ENCODE data around the gene ZBTB48. TPM values are rescaled to one million over a fixed set of nuclear protein-coding genes. Genes with fewer than 3 reads are reported as not detected.

Gene ZBTB48
- total RNA-seq, 1 donor from 2014 or later: 19.9 TPM

GRCh38 chr1:6601923-6602668 lies 22.3 kb downstream of the ZBTB48 start:
- Mint-ChIP-seq H3K4me3 (ENCODE audit: unreplicated experiment) (peak overlapping the region; percentile 86), H3K36me3 (ENCODE audit: low read depth) (peaks cover 1% of the 10 kb centered on the region), H3K27me3 (ENCODE audit: low read depth) (no peaks in the 10 kb centered on the region), H3K27ac (ENCODE audit: unreplicated experiment) (peak overlapping the region; percentile 98), H3K4me1 (ENCODE audit: low read depth) (peaks cover 38% of the 10 kb centered on the region), H3K9me3 (ENCODE audit: low read depth) (no peaks in the 10 kb centered on the region)
- DNase-seq (ENCODE audit: low spot score): no peak
- peak; percentile 4 for TF ChIP-seq CTCF (IDR thresholded peaks at IDR 0.05)

GRCh38 chr1:6602669-6603237 lies 23.0 kb downstream of the ZBTB48 start, which contains the start of gene KLHL21:
Gene KLHL21 (minus strand): TSS chr1:6602869. CDS start chr1:6602817, 52 bp downstream.
- Mint-ChIP-seq H3K9me3 (ENCODE audit: low read depth) (no peaks in the 10 kb centered on the region), H3K27me3 (ENCODE audit: low read depth) (no peaks in the 10 kb centered on the region), H3K36me3 (ENCODE audit: low read depth) (no peaks in the 10 kb centered on the region), H3K27ac (ENCODE audit: unreplicated experiment) (peak within 1 kb of the TSS; percentile 99), H3K4me1 (ENCODE audit: low read depth) (peaks cover 38% of the 10 kb centered on the region), H3K4me3 (ENCODE audit: unreplicated experiment) (peak within 1 kb of the TSS; percentile 86)
- TF ChIP-seq CTCF (IDR thresholded peaks at IDR 0.05): peak; percentile 5
- DNase-seq (ENCODE audit: low spot score): no peak

GRCh38 chr1:6603238-6603914 lies 23.6 kb downstream of the ZBTB48 start:
- Mint-ChIP-seq H3K36me3 (ENCODE audit: low read depth) (no peaks in the 10 kb centered on the region), H3K4me3 (ENCODE audit: unreplicated experiment) (peak overlapping the region; percentile 73)
- no peak for DNase-seq (ENCODE audit: low spot score)

GRCh38 chr1:6603915-6604558 lies 24.2 kb downstream of the ZBTB48 start:
- no peak for DNase-seq (ENCODE audit: low spot score)
- Mint-ChIP-seq H3K9me3 (ENCODE audit: low read depth) (no peaks in the 10 kb centered on the region), H3K27me3 (ENCODE audit: low read depth) (no peaks in the 10 kb centered on the region), H3K4me1 (ENCODE audit: low read depth) (peaks cover 37% of the 10 kb centered on the region), H3K36me3 (ENCODE audit: low read depth) (no peaks in the 10 kb centered on the region), H3K27ac (ENCODE audit: unreplicated experiment) (peak overlapping the region; percentile 99), H3K4me3 (ENCODE audit: unreplicated experiment) (peak overlapping the region; percentile 73)
- peak; percentile 45 for TF ChIP-seq CTCF (IDR thresholded peaks at IDR 0.05)

More at GRCh38 chr1:6603238-6603914, 23.6 kb downstream of the ZBTB48 start:
- Mint-ChIP-seq H3K9me3 (ENCODE audit: low read depth) (no peaks in the 10 kb centered on the region), H3K27ac (ENCODE audit: unreplicated experiment) (peak overlapping the region; percentile 99), H3K4me1 (ENCODE audit: low read depth) (peaks cover 41% of the 10 kb centered on the region), H3K27me3 (ENCODE audit: low read depth) (no peaks in the 10 kb centered on the region)
- TF ChIP-seq CTCF (IDR thresholded peaks at IDR 0.05): no peak
